ENCODE data around the gene AUTS2. TPM values are rescaled to one million over a fixed set of nuclear protein-coding genes. Genes with fewer than 3 reads are reported as not detected.

AUTS2 gene
- total RNA-seq, 1 donor from 2014 or later = 80.6 TPM

GRCh38 chr7:70693686-70694433 lies 1095.6 kb downstream of the AUTS2 start:
- DNase-seq (ENCODE audit: extremely low spot score, unreplicated experiment) = peak; percentile 87
- Mint-ChIP-seq H3K36me3 (ENCODE audit: unreplicated experiment) (no peaks in the 10 kb centered on the region), H3K9me3 (ENCODE audit: unreplicated experiment) (no peaks in the 10 kb centered on the region), H3K27ac (ENCODE audit: unreplicated experiment) (peak overlapping the region; percentile 65), H3K4me3 (ENCODE audit: unreplicated experiment) (peak overlapping the region; percentile 73), H3K4me1 (ENCODE audit: unreplicated experiment) (peaks cover 33% of the 10 kb centered on the region), H3K27me3 (ENCODE audit: unreplicated experiment) (no peaks in the 10 kb centered on the region)
- no peak for TF ChIP-seq CTCF (IDR thresholded peaks at IDR 0.05)

DNA sequence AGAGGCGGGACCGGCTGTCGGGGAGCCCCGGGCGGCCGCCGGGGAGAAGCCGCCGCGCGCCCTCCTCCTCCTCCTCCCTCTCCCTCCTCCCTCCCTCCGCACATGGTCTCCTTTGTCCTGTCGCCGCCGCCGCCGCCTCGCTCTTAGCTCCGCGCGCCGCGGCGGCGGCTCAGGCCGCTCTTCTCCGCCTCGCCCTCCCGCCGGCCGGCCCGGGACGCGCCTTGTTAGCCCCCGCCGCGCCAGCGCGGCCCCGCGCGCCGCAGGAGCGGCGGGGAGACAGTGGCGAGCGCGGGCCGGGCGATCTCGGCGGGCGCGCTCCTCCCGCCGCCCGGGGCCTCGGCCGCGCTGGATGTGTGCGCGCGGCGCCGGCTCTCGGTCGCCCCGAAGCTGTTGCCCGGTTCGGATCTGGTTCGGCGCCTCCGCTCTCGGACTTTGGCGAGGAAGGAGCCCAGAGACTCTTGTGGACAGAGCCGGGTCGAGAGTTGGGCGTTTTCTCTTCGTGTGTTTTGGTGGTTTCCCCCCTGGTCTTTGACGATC lies 1096.2 kb downstream of the AUTS2 start:
- H3K27ac Mint-ChIP-seq (ENCODE audit: unreplicated experiment) = peak overlapping the region; percentile 91
- H3K4me3 Mint-ChIP-seq (ENCODE audit: unreplicated experiment) = peak overlapping the region; percentile 92

GRCh38 chr7:70694971-70695794 lies 1096.9 kb downstream of the AUTS2 start:
- peak; percentile 85 for DNase-seq (ENCODE audit: extremely low spot score, unreplicated experiment)
- no peaks in the 10 kb centered on the region for H3K27me3 Mint-ChIP-seq (ENCODE audit: unreplicated experiment)
- H3K27ac Mint-ChIP-seq (ENCODE audit: unreplicated experiment) = peak overlapping the region; percentile 95

More for the DNA sequence above, 1096.2 kb downstream of the AUTS2 start:
- peaks cover 33% of the 10 kb centered on the region for H3K4me1 Mint-ChIP-seq (ENCODE audit: unreplicated experiment)
- no peaks in the 10 kb centered on the region for H3K27me3 Mint-ChIP-seq (ENCODE audit: unreplicated experiment)
- no peak for TF ChIP-seq CTCF (IDR thresholded peaks at IDR 0.05)
- no peaks in the 10 kb centered on the region for H3K9me3 Mint-ChIP-seq (ENCODE audit: unreplicated experiment)
- no peaks in the 10 kb centered on the region for H3K36me3 Mint-ChIP-seq (ENCODE audit: unreplicated experiment)
- no peak for DNase-seq (ENCODE audit: extremely low spot score, unreplicated experiment)

GRCh38 chr7:70695795-70696083 lies 1097.5 kb downstream of the AUTS2 start:
- H3K27me3 Mint-ChIP-seq (ENCODE audit: unreplicated experiment) = no peaks in the 10 kb centered on the region
- H3K4me3 Mint-ChIP-seq (ENCODE audit: unreplicated experiment) = peak overlapping the region; percentile 92
- DNase-seq (ENCODE audit: extremely low spot score, unreplicated experiment) = no peak
- H3K9me3 Mint-ChIP-seq (ENCODE audit: unreplicated experiment) = no peaks in the 10 kb centered on the region
- H3K4me1 Mint-ChIP-seq (ENCODE audit: unreplicated experiment) = peaks cover 33% of the 10 kb centered on the region
- no peaks in the 10 kb centered on the region for H3K36me3 Mint-ChIP-seq (ENCODE audit: unreplicated experiment)
- H3K27ac Mint-ChIP-seq (ENCODE audit: unreplicated experiment) = peak overlapping the region; percentile 95
- no peak for TF ChIP-seq CTCF (IDR thresholded peaks at IDR 0.05)

More at GRCh38 chr7:70694971-70695794, 1096.9 kb downstream of the AUTS2 start:
- no peak for TF ChIP-seq CTCF (IDR thresholded peaks at IDR 0.05)
- Mint-ChIP-seq H3K36me3 (ENCODE audit: unreplicated experiment) (no peaks in the 10 kb centered on the region), H3K4me3 (ENCODE audit: unreplicated experiment) (peak overlapping the region; percentile 92), H3K9me3 (ENCODE audit: unreplicated experiment) (no peaks in the 10 kb centered on the region), H3K4me1 (ENCODE audit: unreplicated experiment) (peaks cover 33% of the 10 kb centered on the region)
